IPS DF 4.7 (cell line): ENCODE measurements around the gene CHM.
"Not testable (repeated sequence)": the region's sequence is repeated elsewhere in the genome, so short reads cannot be mapped to it uniquely, and the experiment has no call there.

Experiments
- DNase-seq: peaks from one replicate; pipeline ENCODE4 v3.0.0-alpha.2; 2013; ENCODE audit warnings: low spot score; ENCODE audit errors: extremely low read depth

CHM gene

GRCh38 chrX:86047174-86047935 lies at the start of gene CHM:
TSS of gene CHM (minus strand) at chrX:86047558. CDS start at chrX:86047532, 26 bp downstream.
- peak; percentile 19 for DNase-seq

GRCh38 chrX:86078650-86079049 lies 31.3 kb upstream of the CHM start:
- DNase-seq, result no peak

- no peak for DNase-seq
These were observed 19.6 kb upstream of the CHM start for GRCh38 chrX:86066998-86067397.

GRCh38 chrX:86061407-86061806 lies 14.0 kb upstream of the CHM start:
- no peak for DNase-seq

GRCh38 chrX:86051741-86052140 lies 4.4 kb upstream of the CHM start:
- DNase-seq, result no peak

- DNase-seq, result no peak
These were observed 550 bp upstream of the CHM start for GRCh38 chrX:86047936-86048280.

GRCh38 chrX:86044216-86044615 lies 3.1 kb downstream of the CHM start:
- no peak for DNase-seq

GRCh38 chrX:86039625-86040568 lies 7.5 kb downstream of the CHM start:
- no peak for DNase-seq

- no peak for DNase-seq
These were observed 14.0 kb downstream of the CHM start for GRCh38 chrX:86033385-86033784.

GRCh38 chrX:86028681-86029080 lies 18.7 kb downstream of the CHM start:
- DNase-seq, result no peak

GRCh38 chrX:86023811-86024210 lies 23.5 kb downstream of the CHM start:
- DNase-seq, result no peak

- no peak for DNase-seq
These were observed 25.6 kb downstream of the CHM start for GRCh38 chrX:86021652-86022289.

GRCh38 chrX:86016139-86016538 lies 31.2 kb downstream of the CHM start:
- no peak for DNase-seq

- DNase-seq, result not testable (repeated sequence)
These were observed 32.4 kb downstream of the CHM start for GRCh38 chrX:86014959-86015358.

GRCh38 chrX:86014421-86014820 lies 32.9 kb downstream of the CHM start:
- DNase-seq, result no peak

- no peak for DNase-seq
These were observed 33.6 kb downstream of the CHM start for GRCh38 chrX:86013792-86014191.

GRCh38 chrX:86012188-86012587 lies 35.2 kb downstream of the CHM start:
- no peak for DNase-seq

GRCh38 chrX:86009803-86010202 lies 37.6 kb downstream of the CHM start:
- DNase-seq, result not testable (repeated sequence)

- DNase-seq, result not testable (repeated sequence)
These were observed 39.5 kb downstream of the CHM start for GRCh38 chrX:86007891-86008290.

- no peak for DNase-seq
These were observed 45.1 kb downstream of the CHM start for GRCh38 chrX:86002076-86002896.

GRCh38 chrX:85998954-85999353 lies 48.4 kb downstream of the CHM start:
- DNase-seq, result no peak
